H9 (cell line): Measurements from ENCODE around the gene NLRC3. TPM values are rescaled to one million over a fixed set of nuclear protein-coding genes. Genes with fewer than 3 reads are reported as not detected.
A peak's percentile ranks its signal among the peaks of the same experiment; 100 is the strongest.
"Not testable (repeated sequence)": the region's sequence is repeated elsewhere in the genome, so short reads cannot be mapped to it uniquely, and the experiment has no call there.

Source experiments
- DNase-seq: peaks from one replicate; pipeline ENCODE4 v3.0.0-alpha.2; 2017
- H2AFZ ChIP-seq: one replicate; pipeline ENCODE4 v1.6.1; 2013; ENCODE audit warnings: mild to moderate bottlenecking, low read length, control low read depth, moderate library complexity
- H2AK5ac ChIP-seq: 2 replicates; pipeline ENCODE4 v1.6.1; 2013; ENCODE audit warnings: low read length, control low read depth, mixed read lengths; ENCODE audit not compliant: insufficient read length
- H2BK120ac ChIP-seq: one replicate; pipeline ENCODE4 v1.6.1; 2013; ENCODE audit warnings: low read depth, mild to moderate bottlenecking, low read length, control low read depth, inconsistent platforms; ENCODE audit not compliant: poor library complexity, severe bottlenecking
- H2BK12ac ChIP-seq: 2 replicates; pipeline ENCODE4 v1.6.1; 2013; ENCODE audit warnings: low read length, control low read depth, mixed read lengths, low read depth; ENCODE audit not compliant: insufficient read length
- H2BK15ac ChIP-seq: 2 replicates; pipeline ENCODE4 v1.6.1; 2013; ENCODE audit warnings: low read depth, low read length, control low read depth
- H2BK20ac ChIP-seq: one replicate; pipeline ENCODE4 v1.6.1; 2013; ENCODE audit warnings: low read depth, mild to moderate bottlenecking, low read length, control low read depth, inconsistent platforms; ENCODE audit not compliant: poor library complexity, severe bottlenecking
- H2BK5ac ChIP-seq: 2 replicates; pipeline ENCODE4 v1.6.1; 2013; ENCODE audit warnings: low read length, control low read depth, mixed read lengths; ENCODE audit not compliant: insufficient read length
- H3K14ac ChIP-seq: 2 replicates; pipeline ENCODE4 v1.6.1; 2013; ENCODE audit warnings: low read length, control low read depth; ENCODE audit not compliant: insufficient read depth
- H3K18ac ChIP-seq: 2 replicates; pipeline ENCODE4 v1.6.1; 2013; ENCODE audit warnings: low read depth, mild to moderate bottlenecking, mixed read lengths, low read length, control low read depth; ENCODE audit not compliant: insufficient read length
- H3K23ac ChIP-seq: 2 replicates; pipeline ENCODE4 v1.6.1; 2013; ENCODE audit warnings: low read length, control low read depth, mixed read lengths, low read depth; ENCODE audit not compliant: insufficient read length
- H3K23me2 ChIP-seq: 2 replicates; pipeline ENCODE4 v1.6.1; 2013; ENCODE audit warnings: low read depth, mild to moderate bottlenecking, mixed read lengths, low read length, control low read depth; ENCODE audit not compliant: insufficient read length, poor library complexity, severe bottlenecking
- H3K27ac ChIP-seq: 2 replicates; pipeline ENCODE4 v1.5.1; 2013; ENCODE audit warnings: low read length, control low read depth, mixed read lengths, low read depth; ENCODE audit not compliant: insufficient read length
- H3K27me3 ChIP-seq: 2 replicates; pipeline ENCODE4 v1.6.1; 2013; ENCODE audit warnings: low read length, control low read depth, inconsistent platforms; ENCODE audit not compliant: insufficient read depth
- H3K4ac ChIP-seq: 2 replicates; pipeline ENCODE4 v1.6.1; 2013; ENCODE audit warnings: low read depth, mild to moderate bottlenecking, control low read depth, inconsistent platforms, low read length, moderate library complexity
- H3K4me1 ChIP-seq: 2 replicates; pipeline ENCODE4 v1.6.1; 2013; ENCODE audit warnings: low read length, control low read depth, inconsistent platforms; ENCODE audit not compliant: insufficient read depth
- H3K4me2 ChIP-seq: 2 replicates; pipeline ENCODE4 v1.6.1; 2013; ENCODE audit warnings: low read length, control low read depth, mixed read lengths; ENCODE audit not compliant: insufficient read length, insufficient read depth
- H3K56ac ChIP-seq: 2 replicates; pipeline ENCODE4 v1.6.1; 2013; ENCODE audit warnings: low read depth, mild to moderate bottlenecking, mixed read lengths, low read length, control low read depth; ENCODE audit not compliant: insufficient read length
- H3K79me1 ChIP-seq: 2 replicates; pipeline ENCODE4 v1.6.1; 2013; ENCODE audit warnings: low read depth, mild to moderate bottlenecking, moderate library complexity, low read length, control low read depth, inconsistent platforms; ENCODE audit not compliant: insufficient read depth, poor library complexity, severe bottlenecking
- H3K79me2 ChIP-seq: 2 replicates; pipeline ENCODE4 v1.6.1; 2013; ENCODE audit warnings: low read length, control low read depth, inconsistent platforms; ENCODE audit not compliant: insufficient read depth
- H3K9ac ChIP-seq: 2 replicates; pipeline ENCODE4 v1.6.1; 2013; ENCODE audit warnings: low read length, control low read depth, mixed read lengths; ENCODE audit not compliant: insufficient read length; ENCODE audit errors: extremely low read depth
- H3K9me3 ChIP-seq: one replicate; pipeline ENCODE4 v1.6.1; 2013; ENCODE audit warnings: low read depth, low read length, inconsistent platforms; ENCODE audit not compliant: control insufficient read depth
- H3T11ph ChIP-seq: one replicate; pipeline ENCODE4 v1.6.1; 2013; ENCODE audit warnings: mild to moderate bottlenecking, low read length, control low read depth, inconsistent platforms
- H4K20me1 ChIP-seq: one replicate; pipeline ENCODE4 v1.6.1; 2013; ENCODE audit not compliant: control insufficient read depth, insufficient read length, insufficient read depth
- H4K5ac ChIP-seq: 2 replicates; pipeline ENCODE4 v1.6.1; 2013; ENCODE audit warnings: low read depth, mild to moderate bottlenecking, mixed read lengths, low read length, control low read depth; ENCODE audit not compliant: insufficient read length
- H4K8ac ChIP-seq: replicated peaks from 2 replicates; pipeline ENCODE4 v1.6.1; 2013; ENCODE audit warnings: low read length, control low read depth, mixed read lengths, low read depth; ENCODE audit not compliant: insufficient read length
- H4K91ac ChIP-seq: 2 replicates; pipeline ENCODE4 v1.6.1; 2013; ENCODE audit warnings: low read depth, mild to moderate bottlenecking, moderate library complexity, mixed read lengths, low read length, control low read depth; ENCODE audit not compliant: insufficient read length
- H3K27ac Mint-ChIP-seq, 3 experiments: 2 replicates in 2 of 3; 3 replicates in 1 of 3; pipeline ENCODE4 v1.8.0; 2020 to 2021; ENCODE audit warnings: mixed read lengths in 3 of 3, mild to moderate bottlenecking in 1 of 3, moderate library complexity in 1 of 3
- H3K27me3 Mint-ChIP-seq: 2 replicates; pipeline ENCODE4 v1.8.0; 2021; ENCODE audit warnings: low read depth, mild to moderate bottlenecking, moderate library complexity, mixed read lengths
- H3K36me3 Mint-ChIP-seq, 3 experiments: 2 replicates in 2 of 3; 3 replicates in 1 of 3; pipeline ENCODE4 v1.8.0; 2020 to 2021; ENCODE audit warnings: low read depth in 3 of 3, mixed read lengths in 3 of 3; ENCODE audit not compliant: insufficient read depth in 1 of 3
- H3K4me1 Mint-ChIP-seq, 2 experiments: 2 replicates each; pipeline ENCODE4 v1.8.0; 2020; ENCODE audit warnings: mixed read lengths in 2 of 2
- H3K4me3 Mint-ChIP-seq, 2 experiments: 2 replicates in 1 of 2; 3 replicates in 1 of 2; pipeline ENCODE4 v1.8.0; 2020 to 2021; ENCODE audit warnings: mild to moderate bottlenecking in 2 of 2, mixed read lengths in 2 of 2, moderate library complexity in 1 of 2
- H3K9me3 Mint-ChIP-seq, 2 experiments: 2 replicates in 1 of 2; 3 replicates in 1 of 2; pipeline ENCODE4 v1.8.0; 2020; ENCODE audit warnings: mild to moderate bottlenecking in 2 of 2, mixed read lengths in 2 of 2, moderate library complexity in 1 of 2
- WGBS: extraction: QIAGEN DNeasy Blood & Tissue Kit; methylation state at CpG from one replicate; pipeline ENCODE4 v1.1.7; 2013; ENCODE audit warnings: missing lambda C conversion rate, low lambda C conversion rate, mixed read lengths; ENCODE audit not compliant: insufficient read length; ENCODE audit errors: extremely low coverage; 5-methylcytosine and 5-hydroxymethylcytosine counted together
- total RNA-seq: library from RNA; stranded (reverse); gene quantifications from 2 replicates; pipeline ENCODE4 v1.2.1, GENCODE V29; 2021
- TF ChIP-seq, protein P1 (sequence below): fragments of 200-600 bp; sonication (generic); conservative IDR thresholded peaks from 3 replicates; pipeline ENCODE4 v1.8.0; 2021; ENCODE audit warnings: antibody characterized with exemption, mild to moderate bottlenecking

NLRC3 gene
- total RNA-seq, 1 experiment from 2014 or later = 0.44 TPM

- no peak overlapping the region for H4K91ac ChIP-seq
- Mint-ChIP-seq H3K9me3 (no peaks in the 10 kb centered on the region), H3K4me1 (peaks cover 22 to 23% of the 10 kb centered on the region in 2 experiments), H3K27ac (no peak overlapping the region), H3K27me3 (no peaks in the 10 kb centered on the region), H3K4me3 (peak overlapping the region; percentile 100), H3K36me3 (peaks cover 3 to 27% (median 25%) of the 10 kb centered on the region in 3 experiments)
- no peak overlapping the region for H2BK20ac ChIP-seq
- WGBS = no CpG with 5 or more reads among the region's 14 CpGs
- H4K8ac ChIP-seq = no peak overlapping the region
- TF ChIP-seq, protein P1, sequence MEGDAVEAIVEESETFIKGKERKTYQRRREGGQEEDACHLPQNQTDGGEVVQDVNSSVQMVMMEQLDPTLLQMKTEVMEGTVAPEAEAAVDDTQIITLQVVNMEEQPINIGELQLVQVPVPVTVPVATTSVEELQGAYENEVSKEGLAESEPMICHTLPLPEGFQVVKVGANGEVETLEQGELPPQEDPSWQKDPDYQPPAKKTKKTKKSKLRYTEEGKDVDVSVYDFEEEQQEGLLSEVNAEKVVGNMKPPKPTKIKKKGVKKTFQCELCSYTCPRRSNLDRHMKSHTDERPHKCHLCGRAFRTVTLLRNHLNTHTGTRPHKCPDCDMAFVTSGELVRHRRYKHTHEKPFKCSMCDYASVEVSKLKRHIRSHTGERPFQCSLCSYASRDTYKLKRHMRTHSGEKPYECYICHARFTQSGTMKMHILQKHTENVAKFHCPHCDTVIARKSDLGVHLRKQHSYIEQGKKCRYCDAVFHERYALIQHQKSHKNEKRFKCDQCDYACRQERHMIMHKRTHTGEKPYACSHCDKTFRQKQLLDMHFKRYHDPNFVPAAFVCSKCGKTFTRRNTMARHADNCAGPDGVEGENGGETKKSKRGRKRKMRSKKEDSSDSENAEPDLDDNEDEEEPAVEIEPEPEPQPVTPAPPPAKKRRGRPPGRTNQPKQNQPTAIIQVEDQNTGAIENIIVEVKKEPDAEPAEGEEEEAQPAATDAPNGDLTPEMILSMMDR = no peak
- H3K18ac ChIP-seq = no peak overlapping the region
- H2BK120ac ChIP-seq = no peak overlapping the region
- H3K9me3 ChIP-seq = no peaks in the 10 kb centered on the region
- H2BK5ac ChIP-seq = no peak overlapping the region
- peaks cover 4% of the 10 kb centered on the region for H3K23me2 ChIP-seq
- H3K79me2 ChIP-seq = peaks cover 7% of the 10 kb centered on the region
- no peaks in the 10 kb centered on the region for H3K27me3 ChIP-seq
- no peak overlapping the region for H3K23ac ChIP-seq
- no peaks in the 10 kb centered on the region for H3K4me1 ChIP-seq
- H3K27ac ChIP-seq = no peak overlapping the region
- no peak overlapping the region for H3K56ac ChIP-seq
- no peak overlapping the region for H2BK12ac ChIP-seq
- H3K14ac ChIP-seq = no peak overlapping the region
- H2AK5ac ChIP-seq = no peak overlapping the region
- peak overlapping the region; percentile 40 for H3K9ac ChIP-seq
- H3T11ph ChIP-seq = no peak overlapping the region
- no peak overlapping the region for H3K4ac ChIP-seq
- H3K79me1 ChIP-seq = peaks cover 3% of the 10 kb centered on the region
- no peak overlapping the region for H2AFZ ChIP-seq
- DNase-seq = no peak
- no peak overlapping the region for H4K5ac ChIP-seq
- peak overlapping the region; percentile 87 for H3K4me2 ChIP-seq
- H4K20me1 ChIP-seq = no peaks in the 10 kb centered on the region
- no peak overlapping the region for H2BK15ac ChIP-seq
Measured at GRCh38 chr16:3609895-3610697, 32.9 kb upstream of the NLRC3 start.

DNA sequence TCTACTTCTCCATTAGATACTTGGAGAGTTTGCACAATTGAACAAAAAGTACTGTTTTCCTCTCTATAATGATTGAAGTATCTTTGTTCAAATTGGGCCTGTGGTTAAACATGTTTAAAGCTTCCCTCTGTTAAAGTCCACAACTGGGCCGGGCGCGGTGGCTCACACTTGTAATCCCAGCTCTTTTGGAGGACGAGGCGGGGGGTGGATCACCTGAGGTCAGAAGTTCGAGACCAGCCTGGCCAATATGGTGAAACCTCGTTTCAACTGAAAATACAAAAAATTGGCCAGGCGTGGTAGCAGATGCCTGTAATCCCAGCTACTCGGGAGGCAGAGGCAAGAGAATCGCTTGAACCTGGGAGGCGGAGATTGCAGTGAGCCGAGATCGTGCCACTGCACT is 31.8 kb upstream of the NLRC3 start:
- H3K56ac ChIP-seq, H3K79me1 ChIP-seq, H4K5ac ChIP-seq, H3K27ac ChIP-seq, H3K4me2 ChIP-seq, DNase-seq, H2AFZ ChIP-seq, H2BK5ac ChIP-seq, H2BK12ac ChIP-seq, H3T11ph ChIP-seq, H3K23ac ChIP-seq, H3K4me3 Mint-ChIP-seq, H2BK120ac ChIP-seq, H2BK15ac ChIP-seq, H3K4me1 ChIP-seq, H4K91ac ChIP-seq, H3K27me3 ChIP-seq, H4K8ac ChIP-seq, H4K20me1 ChIP-seq, H3K79me2 ChIP-seq, H2BK20ac ChIP-seq, H3K18ac ChIP-seq, H2AK5ac ChIP-seq, H3K9me3 Mint-ChIP-seq, H3K27ac Mint-ChIP-seq, H3K27me3 Mint-ChIP-seq, H3K4ac ChIP-seq, H3K14ac ChIP-seq, H3K23me2 ChIP-seq, H3K9ac ChIP-seq, H3K9me3 ChIP-seq: not testable (repeated sequence)
- peaks cover 7 to 30% (median 24%) of the 10 kb centered on the region in 3 experiments; a peak in 6 of 7 replicates for H3K36me3 Mint-ChIP-seq
- no CpG with 5 or more reads among the region's 13 CpGs for WGBS
- peaks cover 22 to 23% of the 10 kb centered on the region in 2 experiments for H3K4me1 Mint-ChIP-seq
